PFSK-1 (cell line): Measurements from ENCODE around the gene ISCA2.

Experiments used
- FOXP2 ChIP-seq: optimal IDR thresholded peaks from 2 replicates; pipeline ENCODE3; 2011; ENCODE audit warnings: borderline replicate concordance, control low read depth, inconsistent platforms; ENCODE audit not compliant: insufficient read depth; ENCODE audit errors: extremely low read length, extremely low read depth
- POLR2AphosphoS5 ChIP-seq: IDR thresholded peaks from 2 replicates; pipeline ENCODE4 v1.6.1; 2012; ENCODE audit warnings: low read depth, mild to moderate bottlenecking, control low read depth, low read length, moderate library complexity
- REST ChIP-seq, 2 experiments: IDR thresholded peaks; 2 replicates each; pipeline versions ENCODE4 v1.6.1 to v1.8.0; 2011 to 2012; ENCODE audit warnings: low read depth in 2 of 2, low read length in 2 of 2, control low read depth in 1 of 2, inconsistent platforms in 1 of 2, mild to moderate bottlenecking in 1 of 2, moderate library complexity in 1 of 2; ENCODE audit not compliant: insufficient read depth in 1 of 2
- SIN3A ChIP-seq: IDR thresholded peaks from 2 replicates; pipeline ENCODE4 v1.6.1; 2012; ENCODE audit warnings: mild to moderate bottlenecking, low read length, moderate library complexity, borderline replicate concordance; ENCODE audit not compliant: insufficient read depth
- TAF1 ChIP-seq: IDR thresholded peaks from 2 replicates; pipeline ENCODE4 v1.6.1; 2012; ENCODE audit warnings: low read length, control low read depth, borderline replicate concordance; ENCODE audit not compliant: insufficient read depth

Gene ISCA2

DNA sequence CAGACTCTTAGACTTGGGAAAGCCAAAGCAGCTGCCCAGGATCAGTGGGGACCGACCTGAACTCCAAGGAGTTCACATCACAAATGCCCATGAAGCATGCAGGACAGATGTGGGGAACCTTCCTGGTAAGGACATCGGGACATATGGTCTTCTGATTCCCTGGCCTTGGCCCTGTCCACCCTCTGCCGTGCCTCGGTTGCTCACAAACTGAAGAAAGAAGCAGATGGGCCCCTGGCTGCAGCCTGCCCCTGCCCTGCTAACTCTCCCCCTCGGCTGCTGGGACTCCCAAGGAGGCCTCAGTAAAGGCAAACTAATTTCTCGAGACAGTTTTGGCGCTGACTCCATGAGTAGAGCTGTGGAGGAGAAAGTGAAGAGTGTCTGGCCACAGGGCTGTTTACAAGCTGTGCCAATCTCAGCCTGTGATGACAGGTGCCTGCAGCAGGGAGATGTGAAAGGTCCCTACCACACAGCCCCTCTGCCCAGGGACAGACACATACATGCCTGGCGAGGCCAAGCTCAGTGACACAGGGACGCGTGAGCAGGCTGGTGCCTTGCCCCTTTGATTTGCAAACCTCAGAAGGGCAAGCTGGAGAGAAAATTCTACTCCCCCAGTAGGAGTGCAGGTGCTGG, 48.6 kb downstream of the ISCA2 start:
- TF ChIP-seq POLR2AphosphoS5 (no peak), SIN3A (no peak), REST (IDR thresholded peaks at IDR 0.05; ENCODE audit: insufficient read depth in 1 of 2, low read depth in 2 of 2, low read length in 2 of 2) (no peak), TAF1 (no peak), FOXP2 (no peak)

DNA sequence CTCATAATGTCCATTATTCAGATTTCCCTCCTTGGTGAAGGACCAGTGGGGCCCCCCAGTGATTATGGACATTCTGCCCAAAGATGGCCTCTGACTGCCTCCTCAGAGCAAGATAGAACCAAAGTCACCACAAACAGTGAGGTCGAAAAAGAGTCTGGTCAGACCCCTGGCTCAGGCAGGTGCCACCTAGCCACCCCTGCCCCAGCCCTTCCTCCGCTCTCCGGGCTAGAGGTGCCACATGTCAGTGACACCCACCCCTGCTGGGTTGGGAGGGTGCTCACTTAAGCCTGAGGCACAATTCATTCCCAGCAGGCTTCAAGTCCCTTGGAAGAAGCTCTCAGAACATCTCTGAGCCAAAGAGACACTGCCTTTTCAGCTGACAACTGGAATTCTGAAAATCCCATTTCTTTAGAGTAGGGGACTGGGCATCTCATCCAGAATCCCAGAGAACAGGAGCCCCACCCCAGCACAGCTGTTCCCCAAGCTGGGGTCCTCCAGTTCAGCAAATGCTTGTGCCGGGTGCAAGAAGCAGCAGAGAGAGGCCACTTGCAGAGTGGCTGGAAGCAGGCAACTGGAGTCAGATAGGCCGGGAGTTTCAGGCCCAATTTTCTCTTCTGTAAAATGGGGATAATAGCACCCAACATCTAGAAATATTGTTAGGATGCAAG, 50.3 kb downstream of the ISCA2 start:
- TF ChIP-seq SIN3A (no peak), FOXP2 (no peak), REST (IDR thresholded peaks at IDR 0.05; ENCODE audit: insufficient read depth in 1 of 2, low read depth in 2 of 2, low read length in 2 of 2) (no peak), POLR2AphosphoS5 (no peak), TAF1 (no peak)

DNA sequence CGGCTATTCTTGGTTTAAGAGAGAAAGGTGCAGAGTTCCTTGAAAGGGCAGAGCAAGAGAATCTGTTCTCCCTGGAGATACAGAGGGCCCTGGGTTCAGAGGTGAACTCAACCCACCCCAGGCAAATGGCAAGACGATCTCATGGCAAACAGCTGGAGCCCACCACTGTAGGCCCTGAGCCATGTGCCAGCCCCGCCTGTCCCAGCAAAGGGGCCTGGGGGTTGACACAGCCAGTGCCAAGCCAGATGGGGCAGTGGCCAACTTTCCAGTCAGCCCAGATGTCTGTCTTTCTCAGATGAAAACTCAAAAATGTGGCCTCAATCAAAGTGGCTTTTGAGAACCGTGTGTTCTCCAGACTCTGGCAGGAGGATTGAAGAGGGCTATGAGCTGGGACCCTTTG, 51.8 kb downstream of the ISCA2 start:
- TF ChIP-seq TAF1, result no peak

GRCh38 chr14:74546416-74546815, 52.9 kb downstream of the ISCA2 start:
- TF ChIP-seq POLR2AphosphoS5 (no peak), REST (IDR thresholded peaks at IDR 0.05; ENCODE audit: insufficient read depth in 1 of 2, low read depth in 2 of 2, low read length in 2 of 2) (no peak), FOXP2 (no peak), TAF1 (no peak), SIN3A (no peak)
